HG02884 (cell line): ENCODE data around the gene ZNF578.
"Not testable (repeated sequence)": the region's sequence is repeated elsewhere in the genome, so short reads cannot be mapped to it uniquely, and the experiment has no call there.

ENCODE experiments used
- ATAC-seq: cut with Tn5 transposase; IDR thresholded peaks from one replicate; pipeline ENCODE4 v1.9.1; 2021; ENCODE audit warnings: mild to moderate bottlenecking, moderate library complexity; ENCODE audit not compliant: unreplicated experiment

Gene ZNF578

DNA sequence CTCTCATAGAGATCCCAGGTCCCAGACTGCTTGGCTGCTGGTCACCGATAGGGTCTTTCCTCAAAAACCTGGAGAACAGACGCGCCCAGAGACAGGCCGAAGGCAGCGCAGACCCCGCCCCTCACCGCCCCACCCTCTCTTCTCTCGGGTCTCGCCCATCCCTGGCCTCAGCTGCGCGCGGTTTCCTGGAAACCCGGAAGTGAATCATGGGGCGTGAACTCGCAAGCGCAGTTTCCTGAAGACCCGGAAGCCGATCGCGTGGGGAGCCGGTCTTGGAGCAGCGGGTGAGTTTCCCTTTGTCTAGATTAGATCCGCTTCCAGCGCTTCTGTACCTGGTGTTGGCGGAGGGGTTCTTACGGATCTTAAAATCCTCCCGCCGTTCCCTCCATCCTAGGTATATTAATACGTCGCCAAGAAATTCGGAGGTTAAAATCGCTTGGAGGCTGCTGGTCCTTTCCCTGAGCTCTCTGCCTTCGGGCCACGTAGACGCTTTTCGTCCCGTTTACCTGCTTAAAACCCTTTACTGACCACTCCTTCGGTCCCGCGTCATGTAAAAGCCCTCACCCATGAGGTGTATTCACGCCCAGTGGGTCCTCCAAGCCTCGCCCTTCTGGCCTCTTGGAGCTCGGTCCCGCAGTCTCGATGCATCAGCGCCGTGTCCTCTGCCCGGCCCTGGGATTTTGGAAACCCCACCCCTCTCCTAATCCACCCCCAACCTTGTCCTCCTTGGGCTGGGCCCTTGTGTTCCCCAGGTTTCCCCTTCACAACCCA is at the start of gene ZNF578:
ZNF578 (plus strand) TSS at position 230 of the 771 bp plus-strand sequence. CDS start 48,293 bp downstream, outside the sequence.
- ATAC-seq = no peak

DNA sequence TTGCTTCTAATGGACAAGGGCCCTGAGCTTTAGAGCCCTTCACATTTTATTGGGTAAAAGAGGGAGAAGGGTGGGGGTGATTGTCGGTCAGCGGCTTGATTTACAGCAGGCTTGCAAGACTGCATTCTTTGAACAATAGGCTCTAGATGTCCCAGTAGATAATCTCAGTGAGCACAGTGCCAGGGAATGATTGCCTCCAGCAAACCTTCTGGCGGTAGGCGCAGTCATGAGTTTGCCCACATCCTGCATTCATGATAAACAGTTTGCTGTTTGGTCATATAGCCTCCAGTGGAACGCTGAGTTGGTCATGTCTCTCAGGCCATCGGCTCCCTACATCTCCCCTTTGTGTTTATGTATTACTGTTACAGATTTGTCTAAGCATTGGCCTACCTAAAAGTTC is 43.1 kb upstream of the ZNF578 start:
- ATAC-seq = no peak

DNA sequence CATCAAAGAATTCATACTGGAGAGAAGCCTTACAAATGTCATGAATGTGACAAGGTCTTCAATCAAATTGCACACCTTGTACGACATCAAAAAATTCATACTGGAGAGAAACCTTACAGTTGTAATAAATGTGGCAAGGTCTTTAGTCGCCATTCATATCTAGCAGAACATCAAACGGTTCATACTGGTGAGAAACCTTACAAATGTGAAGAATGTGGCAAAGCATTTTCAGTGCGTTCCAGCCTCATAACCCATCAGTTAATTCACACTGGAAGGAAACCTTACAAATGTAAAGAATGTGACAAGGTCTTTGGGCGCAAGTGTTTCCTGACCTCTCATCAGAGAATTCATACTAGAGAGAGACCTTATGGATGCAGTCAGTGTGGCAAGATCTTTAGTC is 37.6 kb upstream of the ZNF578 start:
- no peak for ATAC-seq

DNA sequence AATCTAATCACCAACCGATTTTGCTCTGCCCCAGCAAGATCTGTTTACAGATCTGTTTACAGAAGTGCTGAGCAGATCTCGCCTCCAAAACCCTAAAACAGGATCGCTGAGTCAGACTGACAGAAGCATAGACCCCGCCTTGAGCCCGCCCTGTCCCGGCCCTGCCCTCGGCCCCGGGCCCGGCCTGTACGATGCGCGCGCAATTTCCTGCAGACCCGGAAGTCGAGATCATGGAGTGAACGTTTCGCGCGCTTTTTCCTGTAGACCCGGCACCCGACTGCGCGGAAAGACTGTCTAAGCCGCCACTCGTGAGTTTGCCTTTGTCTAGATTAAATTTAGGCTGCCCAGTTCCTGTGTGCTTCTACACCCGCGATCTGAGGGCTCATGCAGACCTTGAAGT is 24.4 kb upstream of the ZNF578 start, which contains the start of gene ZNF534:
ZNF534 (plus strand) TSS at position 212 of the 400 bp plus-strand sequence. CDS start 2,327 bp downstream, outside the sequence.
- no peak for ATAC-seq

DNA sequence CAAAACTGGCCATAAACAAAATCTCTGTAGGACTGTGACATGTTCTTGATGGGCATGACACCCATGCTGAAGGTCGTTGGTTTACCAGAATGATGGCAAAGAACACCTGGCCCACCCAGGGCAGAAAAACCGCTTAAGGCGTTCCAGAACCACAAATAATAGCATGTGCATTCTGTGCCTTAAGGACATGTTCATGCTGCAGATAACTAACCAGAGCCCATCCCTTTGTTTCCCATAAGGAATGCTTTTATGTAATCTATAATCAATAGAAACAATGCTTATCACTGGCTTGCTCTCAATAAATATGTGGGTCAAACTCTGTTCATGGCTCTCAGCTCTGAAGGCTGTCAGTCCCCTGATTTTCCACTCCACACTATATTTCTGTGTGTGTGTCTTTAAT is 11.2 kb upstream of the ZNF578 start:
- ATAC-seq = no peak

DNA sequence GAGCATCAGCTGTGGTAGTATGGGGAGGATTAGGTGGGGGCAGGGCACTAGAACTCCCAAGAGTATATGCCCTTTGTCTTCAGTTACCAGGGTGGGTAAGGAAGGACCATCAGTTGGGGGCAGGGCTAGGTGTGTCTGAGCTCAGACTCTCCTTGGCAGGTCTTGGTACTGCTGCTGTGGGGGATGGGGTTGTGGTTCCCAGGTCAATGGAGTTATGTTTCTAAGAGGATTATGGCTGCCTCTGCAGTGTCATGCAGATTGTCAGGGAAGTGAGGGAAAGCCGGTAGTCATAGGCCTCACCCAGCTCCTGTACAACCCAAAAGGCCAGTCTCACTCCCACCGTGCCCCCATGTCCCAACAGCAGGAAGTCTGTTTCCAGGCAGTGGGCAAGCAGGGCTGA is 8.8 kb upstream of the ZNF578 start:
- ATAC-seq = no peak

DNA sequence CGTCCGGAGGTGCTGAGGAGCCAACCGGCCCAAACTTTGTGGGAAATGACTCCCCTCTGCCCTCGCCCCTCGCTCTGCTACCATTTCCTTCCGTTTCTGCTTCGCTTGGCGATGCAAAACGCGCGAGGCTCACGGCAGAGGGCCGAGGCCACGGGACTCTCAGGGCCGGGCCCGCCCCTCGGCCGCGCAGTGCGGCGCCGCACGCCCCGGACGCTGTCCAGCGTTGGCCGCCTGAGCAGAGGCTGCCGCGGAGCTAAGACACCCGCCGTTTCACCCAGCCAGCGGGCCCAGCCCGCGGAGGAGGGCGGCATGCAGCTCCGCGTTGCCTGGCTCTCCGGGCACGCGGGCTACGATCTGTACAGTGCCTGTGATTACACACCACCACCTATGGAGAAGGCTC is 2.1 kb upstream of the ZNF578 start:
- no peak for ATAC-seq

DNA sequence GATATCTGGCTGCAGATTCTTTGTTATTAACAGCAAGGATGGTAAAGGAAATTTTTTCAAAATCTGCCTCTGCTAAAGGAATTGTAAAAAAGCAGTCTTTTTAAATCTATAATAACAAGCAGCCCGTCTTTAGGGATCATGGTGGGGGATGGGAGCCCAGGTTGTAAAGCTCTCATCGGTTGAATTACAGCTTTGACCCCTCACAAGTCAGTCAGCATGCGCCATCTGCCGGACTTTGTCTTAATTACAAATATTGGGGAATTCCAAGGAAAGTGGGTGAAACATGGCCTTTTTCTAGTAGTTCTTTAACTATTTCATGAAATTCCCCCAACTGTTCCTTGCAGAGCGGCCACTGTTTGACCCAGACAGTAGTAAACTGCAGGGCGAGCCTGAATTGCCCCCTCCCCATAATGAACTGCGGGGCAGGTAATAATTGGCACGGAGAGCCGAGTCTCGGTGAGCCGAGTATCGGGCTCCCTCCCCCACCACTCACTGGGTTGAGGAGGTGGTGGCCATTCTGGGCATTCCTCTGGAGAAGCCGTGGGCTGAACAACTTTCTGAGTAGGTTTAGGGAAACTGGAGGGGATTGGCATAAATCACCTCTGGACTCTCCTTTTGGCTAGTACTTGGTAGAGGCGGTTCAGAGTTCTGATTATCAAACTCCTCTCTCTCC is 11.6 kb downstream of the ZNF578 start:
- ATAC-seq = no peak

DNA sequence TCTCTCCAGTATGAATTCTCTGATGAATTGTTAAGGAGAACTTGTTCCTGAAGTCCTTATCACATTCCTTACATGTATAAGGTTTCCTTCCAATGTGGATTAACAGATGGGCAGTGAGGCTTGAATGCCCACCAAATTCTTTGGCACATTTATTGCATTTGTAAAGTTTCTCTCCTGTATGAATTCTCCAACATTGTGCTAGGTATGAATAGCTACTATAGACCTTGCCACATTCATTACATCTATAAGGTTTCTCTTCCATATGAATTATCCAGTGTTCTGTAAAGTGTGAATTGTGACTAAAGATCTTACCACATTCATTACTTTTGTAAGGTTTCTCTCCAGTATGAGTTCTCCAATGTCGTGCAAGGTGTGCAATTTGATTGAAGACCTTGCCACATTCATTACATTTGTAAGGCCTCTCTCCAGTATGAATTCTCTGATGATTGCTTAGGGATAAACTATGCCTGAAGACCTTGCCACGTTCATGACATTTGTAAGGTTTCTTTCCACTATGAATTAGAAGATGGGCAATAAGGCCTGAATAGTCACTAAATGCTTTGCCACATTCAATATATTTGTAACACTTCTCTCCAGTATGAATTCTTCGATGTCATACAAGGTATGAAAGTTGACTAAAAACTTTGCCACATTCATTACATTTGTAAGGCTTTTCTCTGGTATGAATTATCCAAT is 20.4 kb downstream of the ZNF578 start:
- no peak for ATAC-seq

DNA sequence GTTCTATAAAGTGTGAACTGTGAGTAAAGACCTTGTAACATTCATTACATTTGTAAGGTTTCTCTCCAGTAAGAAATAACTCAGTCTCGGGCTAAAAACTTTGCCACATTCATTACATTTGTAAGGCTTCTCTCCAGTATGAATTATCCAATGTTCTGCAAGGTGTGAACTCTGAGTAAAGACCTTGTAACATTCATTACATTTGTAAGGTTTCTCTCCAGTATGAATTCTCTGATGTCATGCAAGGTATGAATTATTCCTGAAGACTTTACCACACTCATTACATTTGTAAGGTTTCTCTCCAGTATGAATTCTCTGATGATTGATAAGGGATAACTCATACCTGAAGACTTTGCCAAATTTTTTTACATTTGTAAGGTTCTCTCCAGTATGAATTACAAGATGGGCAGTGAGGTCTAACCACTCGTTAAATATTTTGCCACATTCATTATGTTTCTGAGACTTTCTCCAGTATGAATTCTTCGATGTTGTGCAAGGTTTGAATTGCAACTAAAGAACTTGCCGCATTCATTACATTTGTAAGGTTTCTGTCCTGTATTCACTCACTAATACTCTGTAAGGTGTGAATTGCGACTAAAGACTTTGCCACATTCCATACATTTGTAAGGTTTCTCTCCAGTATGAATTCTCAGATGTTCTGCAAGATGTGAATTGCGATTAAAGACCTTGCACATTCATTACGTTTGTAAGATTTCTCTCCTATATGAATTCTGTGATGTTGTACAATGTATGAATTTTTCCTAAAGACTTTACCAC is 21.2 kb downstream of the ZNF578 start:
- ATAC-seq = no peak

DNA sequence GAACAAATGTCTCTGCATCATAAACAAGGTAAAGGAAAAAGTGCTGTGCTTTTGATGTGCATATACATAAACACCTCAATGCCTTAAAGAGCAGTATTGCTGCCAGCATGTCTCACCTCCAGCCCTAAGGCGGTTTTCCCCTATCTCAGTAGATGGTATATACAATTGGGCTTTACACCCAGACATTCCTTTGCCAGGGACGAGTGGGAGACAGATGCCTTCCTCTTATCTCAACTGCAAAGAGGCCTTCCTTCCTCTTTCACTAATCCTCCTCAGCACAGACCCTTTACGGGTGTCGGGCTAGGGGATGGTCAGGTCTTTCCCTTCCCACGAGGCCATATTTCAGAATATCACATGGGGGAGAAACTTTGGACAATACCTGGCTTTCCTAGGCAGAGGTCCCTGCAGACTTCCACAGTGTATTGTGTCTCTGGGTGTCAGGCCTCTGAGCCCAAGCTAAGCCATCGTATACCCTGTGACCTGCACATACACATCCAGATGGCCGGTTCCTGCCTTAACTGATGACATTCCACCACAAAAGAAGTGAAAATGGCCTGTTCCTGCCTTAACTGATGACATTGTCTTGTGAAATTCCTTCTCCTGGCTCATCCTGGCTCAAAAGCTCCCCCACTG is 30.9 kb downstream of the ZNF578 start:
- ATAC-seq = not testable (repeated sequence)

DNA sequence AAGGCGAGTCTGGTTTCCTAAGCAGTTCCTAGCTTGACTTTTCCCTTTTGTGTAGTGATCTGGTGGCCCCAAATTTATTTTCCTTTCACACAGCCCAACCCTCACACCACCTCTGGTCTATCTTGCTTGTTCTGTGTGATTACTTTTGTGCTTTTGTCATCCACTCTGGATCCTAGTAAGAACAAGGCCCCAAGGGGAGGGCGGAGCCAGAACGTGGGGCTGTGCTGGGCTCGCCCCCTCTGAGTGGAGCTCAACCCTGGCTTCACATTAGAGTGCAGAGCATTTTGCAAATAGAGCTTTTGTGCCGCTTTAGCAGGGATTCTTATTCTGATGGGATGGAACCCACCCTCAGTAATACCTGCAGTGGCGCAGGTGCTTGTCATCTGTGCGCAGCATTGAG is 31.7 kb downstream of the ZNF578 start:
- not testable (repeated sequence) for ATAC-seq

DNA sequence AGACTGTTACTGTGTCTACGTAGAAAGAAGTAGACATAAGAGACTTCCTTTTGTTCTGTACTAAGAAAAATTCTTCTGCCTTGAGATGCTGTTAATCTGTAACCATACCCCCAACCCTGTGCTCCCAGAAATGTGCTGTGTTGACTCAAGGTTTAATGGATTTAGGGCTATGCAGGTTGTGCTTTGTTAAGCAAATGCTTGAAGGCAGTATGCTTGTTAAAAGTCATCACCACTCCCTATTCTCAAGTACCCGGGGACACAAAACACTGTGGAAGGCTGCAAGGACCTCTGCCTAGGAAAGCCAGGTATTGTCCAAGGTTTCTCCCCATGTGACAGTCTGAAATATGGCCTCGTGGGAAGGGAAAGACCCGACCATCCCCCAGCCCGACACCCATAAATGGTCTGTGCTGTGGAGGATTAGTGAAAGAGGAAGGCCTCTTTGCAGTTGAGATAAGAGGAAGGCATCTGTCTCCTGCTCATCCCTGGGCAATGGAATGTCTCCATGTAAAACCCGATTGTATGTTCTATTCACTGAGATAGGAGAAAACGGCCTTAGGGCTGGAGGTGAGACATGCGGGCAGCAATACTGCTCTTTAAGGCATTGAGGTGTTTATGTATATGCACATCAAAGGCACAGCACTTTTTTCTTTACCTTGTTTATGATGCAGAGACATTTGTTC is 32.3 kb downstream of the ZNF578 start:
- not testable (repeated sequence) for ATAC-seq

DNA sequence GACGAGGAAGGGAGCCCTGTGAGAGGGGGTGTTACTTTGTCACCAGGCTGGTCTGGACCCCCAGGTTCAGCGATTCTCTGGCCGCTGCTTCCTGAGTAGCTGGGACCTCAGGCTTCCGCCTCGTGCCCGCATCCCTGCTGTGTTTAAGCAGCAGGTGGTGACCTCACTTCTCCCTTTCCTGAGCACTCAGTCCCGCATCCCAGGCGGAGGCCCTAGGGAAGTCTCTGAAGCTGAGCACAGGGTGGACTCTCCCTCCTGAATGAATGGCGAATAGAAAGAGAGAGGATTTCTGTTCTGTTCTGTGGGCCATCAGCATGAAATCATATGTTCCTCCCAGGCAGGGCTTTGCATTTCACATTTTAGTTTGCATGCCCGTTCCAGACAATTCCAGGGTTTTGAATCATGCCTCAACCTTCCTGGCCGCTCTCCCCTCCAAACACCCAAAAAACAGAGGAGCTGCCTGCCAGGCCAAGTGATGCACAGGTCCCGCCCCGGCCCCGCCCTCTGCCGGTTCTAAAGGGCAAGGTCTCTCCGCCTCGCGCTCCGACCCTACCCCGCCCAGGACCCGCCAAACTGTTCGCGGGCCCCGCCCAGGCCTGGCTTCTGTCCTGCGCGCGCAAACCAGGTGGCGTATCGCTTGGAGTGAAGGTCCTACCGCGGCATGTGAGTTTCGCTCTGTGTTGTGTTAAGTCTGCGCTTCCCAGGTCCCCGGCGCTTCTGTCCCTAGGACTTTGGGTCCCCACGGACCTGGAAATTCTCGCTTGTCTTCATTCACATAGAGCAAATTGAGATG is 39.0 kb downstream of the ZNF578 start:
- no peak for ATAC-seq

DNA sequence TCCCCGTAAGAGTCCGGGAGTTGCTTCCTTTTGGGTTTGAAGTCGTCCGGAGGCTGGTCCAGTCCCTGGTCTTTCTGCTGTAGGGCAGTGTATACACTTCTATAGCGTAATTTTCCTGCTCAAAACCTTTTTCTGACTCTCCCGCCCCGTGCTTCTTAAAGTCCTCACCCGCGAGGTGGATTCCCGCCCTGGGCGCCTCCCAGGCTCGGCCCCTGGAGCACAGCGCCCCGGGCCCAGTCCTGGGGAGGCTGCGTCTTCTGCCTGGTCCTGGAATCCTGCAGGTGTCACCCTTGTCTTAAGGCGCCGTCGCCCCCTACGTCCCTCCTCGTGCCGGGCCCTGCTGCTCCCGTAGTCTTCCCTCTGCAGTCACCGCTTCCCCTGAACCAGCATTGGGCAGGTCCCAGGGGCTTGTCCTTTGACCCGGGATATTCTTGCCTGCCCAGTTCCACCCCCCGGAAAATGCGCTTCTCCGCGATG is 39.7 kb downstream of the ZNF578 start:
- no peak for ATAC-seq

DNA sequence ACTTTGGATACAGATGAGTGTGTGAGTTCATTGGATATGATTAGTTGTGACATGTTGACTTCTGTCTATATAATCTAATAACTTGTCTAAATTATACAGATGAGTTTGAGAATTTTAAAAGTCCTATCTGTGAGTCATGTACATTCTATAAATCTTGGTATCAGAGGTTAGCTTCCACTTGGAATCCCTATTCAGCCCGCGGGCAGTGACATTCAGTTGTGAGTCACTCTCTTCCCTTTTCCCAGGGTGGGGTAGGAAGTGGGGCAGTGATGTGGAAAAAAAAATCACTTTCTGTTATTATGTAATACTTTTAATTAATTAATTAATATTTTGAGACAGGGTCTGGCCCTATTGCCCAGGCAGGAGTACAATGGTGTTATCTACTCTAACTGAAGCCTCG is 41.2 kb downstream of the ZNF578 start:
- ATAC-seq = no peak

DNA sequence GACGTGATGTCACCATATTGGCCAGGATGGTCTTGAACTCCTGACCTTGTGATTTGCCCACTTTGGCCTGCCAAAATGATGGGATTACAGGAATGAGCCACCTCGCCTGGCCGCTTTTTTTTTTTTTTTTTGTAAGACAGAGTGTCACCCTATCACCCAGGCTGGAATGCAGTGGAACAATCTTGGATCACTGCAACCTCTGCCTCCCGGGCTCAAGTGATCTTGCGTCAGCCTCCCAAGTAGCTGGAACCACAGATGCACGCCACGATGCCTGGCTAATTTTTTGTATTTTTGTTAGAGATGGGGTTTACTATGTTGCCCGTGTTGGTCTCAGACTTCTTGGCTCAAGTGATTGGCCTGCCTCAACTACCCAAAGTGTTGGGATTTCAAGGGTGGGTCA is 45.2 kb downstream of the ZNF578 start:
- ATAC-seq = no peak

DNA sequence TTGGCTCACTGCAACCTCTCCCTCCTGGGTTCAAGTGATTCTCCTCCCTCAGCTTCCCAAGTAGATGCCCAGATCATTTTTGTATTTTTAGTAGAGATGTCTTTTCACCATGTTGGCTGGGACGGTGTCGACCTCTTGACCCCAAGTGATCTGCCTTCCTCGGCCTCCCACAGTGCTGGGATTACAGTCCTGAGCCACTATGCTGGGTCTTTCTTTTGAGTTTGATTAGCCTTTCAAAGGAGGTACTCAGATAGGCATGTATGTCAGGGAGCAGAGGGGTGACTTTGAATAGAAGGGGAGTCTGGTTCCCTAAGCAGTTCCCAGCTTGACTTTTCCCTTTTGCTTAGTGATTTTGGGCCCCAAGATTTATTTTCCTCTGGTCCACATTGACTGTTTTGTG is 47.1 kb downstream of the ZNF578 start:
- ATAC-seq = not testable (repeated sequence)

DNA sequence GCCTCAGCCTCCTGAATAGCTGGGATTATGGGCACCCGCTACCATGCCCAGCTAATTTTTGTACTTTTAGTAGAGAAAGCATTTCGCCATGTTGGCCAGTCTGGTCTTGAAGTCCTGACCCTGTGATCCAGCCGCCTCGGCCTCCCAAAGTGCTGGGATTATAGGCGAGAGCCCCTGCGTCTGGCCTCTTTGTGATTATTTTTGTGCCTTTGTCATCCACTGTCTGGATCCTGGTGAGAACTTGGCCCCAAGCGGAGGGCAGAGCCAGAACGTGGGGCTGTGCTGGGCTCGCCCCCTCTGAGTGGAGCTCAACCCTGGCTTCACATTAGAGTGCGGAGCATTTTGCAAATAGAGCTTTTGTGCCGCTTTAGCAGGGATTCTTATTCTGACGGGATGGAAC is 47.6 kb downstream of the ZNF578 start:
- not testable (repeated sequence) for ATAC-seq
